NCI-H146 (cell line): ENCODE data around the gene SPTSSB.

Source experiments
- DNase-seq: peaks from one replicate; lab custom pipeline; 2025; lab: John Stamatoyannopoulos, UW

Gene SPTSSB

GRCh38 chr3:161339517-161340500 is 31.5 kb downstream of the SPTSSB start:
- no peak for DNase-seq

- no peak for DNase-seq
Observed at GRCh38 chr3:161337311-161337710, 34.0 kb downstream of the SPTSSB start.

GRCh38 chr3:161336661-161337060 is 34.7 kb downstream of the SPTSSB start:
- no peak for DNase-seq

- no peak for DNase-seq
Observed at GRCh38 chr3:161333696-161334095, 37.6 kb downstream of the SPTSSB start.

GRCh38 chr3:161332792-161333191 is 38.5 kb downstream of the SPTSSB start:
- DNase-seq = no peak

- no peak for DNase-seq
Observed at GRCh38 chr3:161325059-161325458, 46.3 kb downstream of the SPTSSB start.

- no peak for DNase-seq
Observed at GRCh38 chr3:161323926-161324621, 47.2 kb downstream of the SPTSSB start.

- DNase-seq = no peak
Observed at GRCh38 chr3:161322781-161323568, 48.3 kb downstream of the SPTSSB start.

GRCh38 chr3:161320837-161321236 is 50.5 kb downstream of the SPTSSB start:
- no peak for DNase-seq

GRCh38 chr3:161319867-161320266 is 51.5 kb downstream of the SPTSSB start:
- DNase-seq = no peak

- no peak for DNase-seq
Observed at GRCh38 chr3:161317077-161317476, 54.2 kb downstream of the SPTSSB start.

- no peak for DNase-seq
Observed at GRCh38 chr3:161316006-161316689, 55.2 kb downstream of the SPTSSB start.

GRCh38 chr3:161314836-161315395 is 56.4 kb downstream of the SPTSSB start:
- no peak for DNase-seq

- DNase-seq = no peak
Observed at GRCh38 chr3:161310649-161311423, 60.5 kb downstream of the SPTSSB start.

GRCh38 chr3:161305095-161305991 is 66.0 kb downstream of the SPTSSB start:
- DNase-seq = peak; percentile 10

GRCh38 chr3:161296814-161297213 is 74.5 kb downstream of the SPTSSB start:
- no peak for DNase-seq

- no peak for DNase-seq
Observed at GRCh38 chr3:161295325-161295724, 76.0 kb downstream of the SPTSSB start.
